Panc1 (cell line): Measurements from ENCODE around the gene TSKU. TPM values are rescaled to one million over a fixed set of nuclear protein-coding genes. Genes with fewer than 3 reads are reported as not detected.

Experiments
- ATAC-seq: fragments of 200-7000 bp; cut with Tn5 transposase; 2 replicates; pipeline ENCODE4 v1.9.1; 2020; ENCODE audit warnings: mild to moderate bottlenecking, moderate library complexity
- BruUV-seq: library from RNA; stranded (reverse); fragments of 400-500 nt; replicated peaks from 2 replicates; lab custom pipeline; 2021; lab: Mats Ljungman, UMichigan
- CTCF ChIA-PET: fragments of 300-600 bp; sonication (Branson Sonifier 250); formaldehyde crosslinking; loops from one replicate; lab custom pipeline; 2022; ENCODE audit warnings: antibody characterized with exemption; lab: Charles Lee
- POLR2A ChIA-PET: fragments of 300-600 bp; sonication (Branson Sonifier 250); formaldehyde crosslinking; loops from one replicate; lab custom pipeline; 2022; ENCODE audit warnings: antibody characterized with exemption; lab: Charles Lee
- DNase-seq: peaks from one replicate; pipeline ENCODE4 v3.0.0-alpha.2; 2010; ENCODE audit warnings: low read depth, low spot score
- H3K27ac ChIP-seq: 2 replicates; pipeline ENCODE4 v1.5.1; 2011; ENCODE audit warnings: mild to moderate bottlenecking, low read length, inconsistent platforms
- H3K27me3 ChIP-seq: fragments of 200-500 bp; sonication (Bioruptor generic); 2 replicates; pipeline ENCODE4 v1.6.0; 2014; ENCODE audit warnings: low read length, inconsistent platforms; ENCODE audit not compliant: control insufficient read depth, insufficient read depth
- H3K36me3 ChIP-seq: fragments of 200-500 bp; sonication (Bioruptor generic); 2 replicates; pipeline ENCODE4 v1.5.1; 2014; ENCODE audit warnings: inconsistent platforms, mild to moderate bottlenecking, low read length, moderate library complexity; ENCODE audit not compliant: control insufficient read depth, insufficient read depth
- H3K4me1 ChIP-seq: 2 replicates; pipeline ENCODE4 v1.5.1; 2011; ENCODE audit warnings: inconsistent platforms, mild to moderate bottlenecking, low read length, moderate library complexity; ENCODE audit not compliant: control insufficient read depth, insufficient read depth
- H3K4me3 ChIP-seq, 2 experiments: 2 replicates each; pipeline ENCODE4 v1.5.1; 2011 to 2012; ENCODE audit warnings: low read depth in 2 of 2, low read length in 2 of 2, mild to moderate bottlenecking in 2 of 2, inconsistent platforms in 1 of 2, moderate library complexity in 1 of 2
- H3K9me3 ChIP-seq: fragments of 200-500 bp; sonication (Bioruptor generic); 2 replicates; pipeline ENCODE4 v1.5.1; 2014; ENCODE audit warnings: low read depth, mild to moderate bottlenecking, inconsistent platforms, low read length, moderate library complexity; ENCODE audit not compliant: control insufficient read depth, insufficient read depth
- POLR2AphosphoS5 ChIP-seq: IDR thresholded peaks from 2 replicates; pipeline ENCODE4 v1.6.1; 2012; ENCODE audit warnings: mild to moderate bottlenecking, low read depth, low read length, moderate library complexity
- SIN3A ChIP-seq: IDR thresholded peaks from 2 replicates; pipeline ENCODE4 v1.6.1; 2012; ENCODE audit warnings: low read depth, mild to moderate bottlenecking, low read length, moderate library complexity, borderline replicate concordance; ENCODE audit not compliant: insufficient read depth
- TCF7L2 ChIP-seq: IDR thresholded peaks from 2 replicates; pipeline ENCODE4 v1.6.1; 2011; ENCODE audit warnings: mild to moderate bottlenecking, low read depth, low read length, inconsistent platforms
- in situ Hi-C: cut with HindIII; loops from 2 replicates; pipeline ENCODE4 v1.10.0; 2016; ENCODE audit warnings: low sequenced_read_pairs, low pct_unique_long_range_greater_than_20kb
- intact Hi-C: fragments of 100-400 bp; cut with micrococcal nuclease; formaldehyde crosslinking; loops from one replicate; pipeline ENCODE4 v1.10.0; 2022; ENCODE audit not compliant: unreplicated experiment
- total RNA-seq: library from RNA; stranded (reverse); gene quantifications from one replicate; pipeline ENCODE4 v1.2.1, GENCODE V29; 2021; ENCODE audit not compliant: unreplicated experiment
- TF ChIP-seq, protein P1 (sequence below): fragments of 450-650 bp; IDR thresholded peaks from 2 replicates; pipeline ENCODE4 v1.5.1; 2017; ENCODE audit warnings: mild to moderate bottlenecking
- TF ChIP-seq, protein P2 (sequence below), 2 experiments: IDR thresholded peaks; 2 replicates each; pipeline ENCODE4 v1.6.1; 2011 to 2012; ENCODE audit warnings: low read depth in 2 of 2, control low read depth in 1 of 2, low read length in 1 of 2, mild to moderate bottlenecking in 1 of 2, moderate library complexity in 1 of 2; ENCODE audit not compliant: insufficient read depth in 1 of 2

Gene TSKU
- total RNA-seq, 1 experiment from 2014 or later, result 31.4 TPM

DNA sequence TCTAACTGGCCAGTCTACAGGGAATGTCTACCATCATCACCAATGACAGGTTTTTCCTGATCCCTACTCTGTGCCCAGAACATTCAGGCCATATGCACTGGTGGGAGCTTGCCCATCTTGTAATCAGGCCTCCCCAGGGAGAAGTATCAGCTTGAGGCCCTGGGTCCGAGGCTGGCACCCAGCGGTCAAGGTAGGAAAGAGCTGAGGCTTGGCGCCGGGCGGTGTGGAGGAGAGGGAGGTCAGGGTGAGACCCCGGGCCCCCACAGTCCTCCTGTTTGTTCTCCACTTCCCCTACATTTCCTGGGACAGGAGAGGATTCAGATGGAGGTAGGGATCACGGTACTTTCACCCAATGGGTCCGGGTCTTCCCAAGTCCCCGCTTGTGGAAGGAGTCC lies 15.5 kb downstream of the TSKU start:
- BruUV-seq, result no TSS peak
- Histone ChIP-seq H3K27me3 (no peaks in the 10 kb centered on the region), H3K4me3 (peak overlapping the region in 1 of 2 experiments; percentile 15; a peak in 2 of 4 replicates), H3K9me3 (no peaks in the 10 kb centered on the region), H3K36me3 (no peaks in the 10 kb centered on the region; the same call in 1 of the 2 replicates), H3K27ac (no peak overlapping the region), H3K4me1 (peaks cover 6% of the 10 kb centered on the region)
- ChIA-PET POLR2A (no interaction called here), CTCF (interaction anchor here (0.5 to 3.7 kb wide), 6 partner anchors 23 to 249 kb away, joined by 3 to 43 read pairs (median 6); no protein-coding TSS in a partner anchor)
- in situ Hi-C loops (no loop called here), intact Hi-C loops (loop anchor here (1.0 kb wide), 1 partner anchor 64 kb away; no protein-coding TSS in a partner anchor)
- ATAC-seq, result peak; percentile 19
- TF ChIP-seq SIN3A, result no peak
- TF ChIP-seq, protein P1, sequence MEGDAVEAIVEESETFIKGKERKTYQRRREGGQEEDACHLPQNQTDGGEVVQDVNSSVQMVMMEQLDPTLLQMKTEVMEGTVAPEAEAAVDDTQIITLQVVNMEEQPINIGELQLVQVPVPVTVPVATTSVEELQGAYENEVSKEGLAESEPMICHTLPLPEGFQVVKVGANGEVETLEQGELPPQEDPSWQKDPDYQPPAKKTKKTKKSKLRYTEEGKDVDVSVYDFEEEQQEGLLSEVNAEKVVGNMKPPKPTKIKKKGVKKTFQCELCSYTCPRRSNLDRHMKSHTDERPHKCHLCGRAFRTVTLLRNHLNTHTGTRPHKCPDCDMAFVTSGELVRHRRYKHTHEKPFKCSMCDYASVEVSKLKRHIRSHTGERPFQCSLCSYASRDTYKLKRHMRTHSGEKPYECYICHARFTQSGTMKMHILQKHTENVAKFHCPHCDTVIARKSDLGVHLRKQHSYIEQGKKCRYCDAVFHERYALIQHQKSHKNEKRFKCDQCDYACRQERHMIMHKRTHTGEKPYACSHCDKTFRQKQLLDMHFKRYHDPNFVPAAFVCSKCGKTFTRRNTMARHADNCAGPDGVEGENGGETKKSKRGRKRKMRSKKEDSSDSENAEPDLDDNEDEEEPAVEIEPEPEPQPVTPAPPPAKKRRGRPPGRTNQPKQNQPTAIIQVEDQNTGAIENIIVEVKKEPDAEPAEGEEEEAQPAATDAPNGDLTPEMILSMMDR, result no peak
- TF ChIP-seq, protein P2, sequence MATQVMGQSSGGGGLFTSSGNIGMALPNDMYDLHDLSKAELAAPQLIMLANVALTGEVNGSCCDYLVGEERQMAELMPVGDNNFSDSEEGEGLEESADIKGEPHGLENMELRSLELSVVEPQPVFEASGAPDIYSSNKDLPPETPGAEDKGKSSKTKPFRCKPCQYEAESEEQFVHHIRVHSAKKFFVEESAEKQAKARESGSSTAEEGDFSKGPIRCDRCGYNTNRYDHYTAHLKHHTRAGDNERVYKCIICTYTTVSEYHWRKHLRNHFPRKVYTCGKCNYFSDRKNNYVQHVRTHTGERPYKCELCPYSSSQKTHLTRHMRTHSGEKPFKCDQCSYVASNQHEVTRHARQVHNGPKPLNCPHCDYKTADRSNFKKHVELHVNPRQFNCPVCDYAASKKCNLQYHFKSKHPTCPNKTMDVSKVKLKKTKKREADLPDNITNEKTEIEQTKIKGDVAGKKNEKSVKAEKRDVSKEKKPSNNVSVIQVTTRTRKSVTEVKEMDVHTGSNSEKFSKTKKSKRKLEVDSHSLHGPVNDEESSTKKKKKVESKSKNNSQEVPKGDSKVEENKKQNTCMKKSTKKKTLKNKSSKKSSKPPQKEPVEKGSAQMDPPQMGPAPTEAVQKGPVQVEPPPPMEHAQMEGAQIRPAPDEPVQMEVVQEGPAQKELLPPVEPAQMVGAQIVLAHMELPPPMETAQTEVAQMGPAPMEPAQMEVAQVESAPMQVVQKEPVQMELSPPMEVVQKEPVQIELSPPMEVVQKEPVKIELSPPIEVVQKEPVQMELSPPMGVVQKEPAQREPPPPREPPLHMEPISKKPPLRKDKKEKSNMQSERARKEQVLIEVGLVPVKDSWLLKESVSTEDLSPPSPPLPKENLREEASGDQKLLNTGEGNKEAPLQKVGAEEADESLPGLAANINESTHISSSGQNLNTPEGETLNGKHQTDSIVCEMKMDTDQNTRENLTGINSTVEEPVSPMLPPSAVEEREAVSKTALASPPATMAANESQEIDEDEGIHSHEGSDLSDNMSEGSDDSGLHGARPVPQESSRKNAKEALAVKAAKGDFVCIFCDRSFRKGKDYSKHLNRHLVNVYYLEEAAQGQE (IDR thresholded peaks at IDR 0.05; ENCODE audit: insufficient read depth in 1 of 2, low read depth in 2 of 2, low read length in 1 of 2), result no peak
- TF ChIP-seq TCF7L2, result no peak
- no peak for TF ChIP-seq POLR2AphosphoS5
- DNase-seq, result no peak

DNA sequence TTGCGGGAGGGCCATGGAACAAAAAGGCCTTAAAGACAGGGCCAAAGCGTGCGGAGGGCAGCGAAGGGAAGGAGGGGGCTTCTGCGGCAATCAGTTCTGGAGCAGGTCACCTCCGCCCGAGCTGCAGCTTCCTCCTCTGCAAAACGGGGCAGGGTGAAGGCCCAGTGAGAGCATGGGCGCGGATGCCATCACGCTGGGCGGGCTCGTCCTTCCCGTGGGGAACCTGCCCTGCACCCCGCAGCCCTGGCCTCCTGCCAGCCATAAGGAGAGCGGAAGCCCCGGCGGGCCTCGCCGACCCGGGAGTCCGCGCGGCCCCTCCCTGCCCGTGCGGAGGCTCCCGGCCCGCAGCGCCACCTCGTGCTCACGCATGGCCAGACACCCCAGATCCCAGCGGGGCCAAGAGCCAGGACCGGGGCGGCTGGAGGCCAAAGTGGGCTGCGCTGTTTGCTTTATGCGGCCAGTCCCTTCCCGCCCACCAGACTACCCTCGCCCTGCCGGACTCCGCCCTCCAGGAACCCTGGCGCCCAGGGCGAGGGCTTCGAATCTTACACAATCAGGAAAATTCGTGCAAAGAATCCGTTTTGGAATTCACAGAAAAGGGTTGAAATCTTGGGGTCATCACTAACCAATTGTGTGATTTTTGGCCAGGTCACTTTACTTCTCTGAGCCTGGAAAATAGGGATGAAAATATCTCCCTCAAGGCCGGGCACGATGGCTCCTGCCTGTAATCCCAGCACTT lies 16.1 kb downstream of the TSKU start:
- H3K36me3 ChIP-seq, result no peaks in the 10 kb centered on the region; the same call in 1 of the 2 replicates
- in situ Hi-C loops (no loop called here), intact Hi-C loops (no loop called here)
- DNase-seq (no peak), ATAC-seq (peak; percentile 93)
- ChIA-PET CTCF (interaction anchor here (0.6 to 3.7 kb wide), 7 partner anchors 43 to 163 kb away, joined by 3 to 43 read pairs (median 6); no protein-coding TSS in a partner anchor), POLR2A (no interaction called here)
- H3K9me3 ChIP-seq, result no peaks in the 10 kb centered on the region
- no TSS peak for BruUV-seq
- H3K4me3 ChIP-seq, result peak overlapping the region; percentile 15; a peak in 3 of 4 replicates
- TF ChIP-seq TCF7L2 (no peak), SIN3A (no peak), POLR2AphosphoS5 (0 out of 2 replicates have a peak, but pooled peaks have one; percentile 47)
- TF ChIP-seq, protein P2 (IDR thresholded peaks at IDR 0.05; ENCODE audit: insufficient read depth in 1 of 2, low read depth in 2 of 2, low read length in 1 of 2), result no peak
- TF ChIP-seq, protein P1, result peak; percentile 98
- no peaks in the 10 kb centered on the region for H3K27me3 ChIP-seq
- H3K27ac ChIP-seq, result 0 out of 2 replicates have a peak overlapping the region, but pooled peaks have one; percentile 23
- peaks cover 6% of the 10 kb centered on the region for H3K4me1 ChIP-seq
